Mesenchymal stem cell (in vitro differentiated cells and primary cell): ENCODE data around the gene SLC16A10.

Experiments used
- DNase-seq: peaks from one replicate; pipeline ENCODE4 v3.0.0-alpha.2; 2013
- H2AFZ ChIP-seq: one replicate; pipeline ENCODE4 v1.6.1; 2013; ENCODE audit warnings: low read depth, mild to moderate bottlenecking, control low read depth, inconsistent platforms, low read length, moderate library complexity
- H2AK5ac ChIP-seq: 2 replicates; pipeline ENCODE4 v1.6.1; 2013; ENCODE audit warnings: low read length, moderate library complexity, mild to moderate bottlenecking, inconsistent platforms; ENCODE audit not compliant: severe bottlenecking
- H2BK120ac ChIP-seq: one replicate; pipeline ENCODE4 v1.6.1; 2013; ENCODE audit warnings: low read depth, mild to moderate bottlenecking, inconsistent platforms, low read length, moderate library complexity
- H2BK12ac ChIP-seq, 2 experiments: one replicate each; pipeline ENCODE4 v1.6.1; 2013; ENCODE audit warnings: inconsistent platforms in 2 of 2, low read length in 2 of 2, mild to moderate bottlenecking in 2 of 2, moderate library complexity in 2 of 2, control low read depth in 1 of 2
- H2BK15ac ChIP-seq: one replicate; pipeline ENCODE4 v1.6.1; 2013; ENCODE audit warnings: mild to moderate bottlenecking, low read depth, inconsistent platforms; ENCODE audit not compliant: poor library complexity, severe bottlenecking
- H2BK5ac ChIP-seq: 2 replicates; pipeline ENCODE4 v1.6.1; 2013; ENCODE audit warnings: low read depth, mild to moderate bottlenecking, low read length, control low read depth, inconsistent platforms; ENCODE audit not compliant: poor library complexity, severe bottlenecking
- H3K14ac ChIP-seq, 2 experiments: one replicate each; pipeline ENCODE4 v1.6.1; 2013; ENCODE audit warnings: inconsistent platforms in 2 of 2, low read length in 2 of 2, control low read depth in 1 of 2, mild to moderate bottlenecking in 1 of 2, moderate library complexity in 1 of 2
- H3K18ac ChIP-seq, 2 experiments: one replicate each; pipeline ENCODE4 v1.6.1; 2013; ENCODE audit warnings: inconsistent platforms in 2 of 2, low read length in 2 of 2, control low read depth in 1 of 2, low read depth in 1 of 2, mild to moderate bottlenecking in 1 of 2
- H3K23ac ChIP-seq, 2 experiments: one replicate each; pipeline ENCODE4 v1.6.1; 2013; ENCODE audit warnings: inconsistent platforms in 2 of 2, low read length in 2 of 2, mild to moderate bottlenecking in 2 of 2, moderate library complexity in 2 of 2, control low read depth in 1 of 2
- H3K27ac ChIP-seq: 2 replicates; pipeline ENCODE4 v1.5.1; 2013; ENCODE audit warnings: mild to moderate bottlenecking, moderate library complexity, low read length, control low read depth, inconsistent platforms; ENCODE audit not compliant: poor library complexity, severe bottlenecking
- H3K27me3 ChIP-seq, 2 experiments: 2 replicates each; pipeline versions ENCODE4 v1.6.1 to v1.7.0; 2013; ENCODE audit warnings: low read length in 2 of 2, mild to moderate bottlenecking in 2 of 2, moderate library complexity in 2 of 2, control low read depth in 1 of 2, inconsistent platforms in 1 of 2; ENCODE audit not compliant: control insufficient read depth in 1 of 2, insufficient read depth in 1 of 2
- H3K36me3 ChIP-seq, 2 experiments: 2 replicates each; pipeline versions ENCODE4 v1.6.1 to v1.7.0; 2013; ENCODE audit warnings: low read length in 2 of 2, control low read depth in 1 of 2, inconsistent platforms in 1 of 2, low read depth in 1 of 2, mild to moderate bottlenecking in 1 of 2; ENCODE audit not compliant: insufficient read depth in 2 of 2, control insufficient read depth in 1 of 2
- H3K4ac ChIP-seq, 2 experiments: one replicate each; pipeline ENCODE4 v1.6.1; 2013; ENCODE audit warnings: inconsistent platforms in 2 of 2, low read length in 2 of 2, mild to moderate bottlenecking in 2 of 2, moderate library complexity in 2 of 2, control low read depth in 1 of 2, low read depth in 1 of 2
- H3K4me1 ChIP-seq: 2 replicates; pipeline ENCODE4 v1.6.1; 2013; ENCODE audit warnings: low read depth, low read length, control low read depth; ENCODE audit not compliant: control insufficient read depth, insufficient read depth
- H3K4me2 ChIP-seq: 2 replicates; pipeline ENCODE4 v1.6.1; 2013; ENCODE audit warnings: low read length, mild to moderate bottlenecking, inconsistent platforms; ENCODE audit not compliant: poor library complexity, severe bottlenecking
- H3K4me3 ChIP-seq, 2 experiments: 2 replicates each; pipeline versions ENCODE4 v1.5.1 to v1.7.0; 2013; ENCODE audit warnings: low read length in 2 of 2, mild to moderate bottlenecking in 2 of 2, control low read depth in 1 of 2, low read depth in 1 of 2; ENCODE audit not compliant: insufficient read depth in 1 of 2
- H3K79me1 ChIP-seq: replicated peaks from 2 replicates; pipeline ENCODE4 v1.6.1; 2013; ENCODE audit warnings: mild to moderate bottlenecking, control low read depth, low read length, inconsistent platforms; ENCODE audit not compliant: poor library complexity, severe bottlenecking
- H3K9ac ChIP-seq: 2 replicates; pipeline ENCODE4 v1.7.0; 2013; ENCODE audit warnings: mild to moderate bottlenecking, low read length, moderate library complexity
- H3K9me3 ChIP-seq: 2 replicates; pipeline ENCODE4 v1.7.0; 2013; ENCODE audit warnings: mild to moderate bottlenecking, low read length; ENCODE audit not compliant: control insufficient read depth
- H4K8ac ChIP-seq: one replicate; pipeline ENCODE4 v1.6.1; 2013; ENCODE audit warnings: inconsistent platforms, mild to moderate bottlenecking, low read length, moderate library complexity
- H4K91ac ChIP-seq: one replicate; pipeline ENCODE4 v1.6.1; 2013; ENCODE audit warnings: mild to moderate bottlenecking, low read length, inconsistent platforms
- WGBS: methylation state at CpG from one replicate; pipeline ENCODE4 v1.1.7; 2013; ENCODE audit warnings: mixed read lengths; 5-methylcytosine and 5-hydroxymethylcytosine counted together

Gene SLC16A10

DNA sequence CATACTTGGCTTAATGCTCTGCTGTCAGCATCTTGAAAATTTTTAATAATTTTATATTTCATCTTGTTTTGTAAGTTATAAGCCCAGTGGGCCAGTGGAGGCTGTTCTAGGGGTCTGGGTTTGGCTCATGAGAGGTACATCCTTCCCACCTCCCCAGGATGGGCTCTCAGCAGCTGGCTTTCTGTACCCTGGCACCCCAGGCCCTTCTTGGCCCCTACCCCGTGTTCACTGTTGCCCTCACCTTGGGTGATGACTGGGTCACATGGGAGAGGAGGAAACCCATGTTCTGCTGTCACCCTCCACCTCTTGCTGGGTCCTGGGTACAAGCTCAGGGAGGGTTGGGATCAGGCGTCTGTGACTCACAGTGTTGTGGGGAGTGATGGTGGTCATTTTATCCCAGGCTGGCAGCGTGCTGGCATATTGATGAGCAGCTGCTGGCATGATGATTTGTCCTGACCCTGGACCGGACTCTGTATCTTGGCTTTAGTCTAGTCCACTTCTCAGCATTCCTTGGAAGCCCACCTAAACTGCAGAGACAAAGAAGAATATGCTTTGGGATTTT is 34.6 kb downstream of the SLC16A10 start:
- H3K27ac ChIP-seq: no peak overlapping the region
- no peaks in the 10 kb centered on the region for H3K9me3 ChIP-seq
- H3K9ac ChIP-seq: no peak overlapping the region
- no peaks in the 10 kb centered on the region for H3K36me3 ChIP-seq
- H4K91ac ChIP-seq: no peak overlapping the region
- H3K4me2 ChIP-seq: peak overlapping the region; percentile 11
- peaks cover 1% of the 10 kb centered on the region for H3K4me1 ChIP-seq
- H2BK12ac ChIP-seq: no peak overlapping the region
- H2BK15ac ChIP-seq: no peak overlapping the region
- H3K14ac ChIP-seq: no peak overlapping the region
- no peak overlapping the region for H2BK5ac ChIP-seq
- no peak overlapping the region for H3K4me3 ChIP-seq
- no peak overlapping the region for H3K18ac ChIP-seq
- H2AFZ ChIP-seq: no peak overlapping the region
- H3K23ac ChIP-seq: no peak overlapping the region
- H3K27me3 ChIP-seq: peaks cover 0 to 7% of the 10 kb centered on the region in 2 experiments
- H3K4ac ChIP-seq: no peak overlapping the region
- no peaks in the 10 kb centered on the region for H3K79me1 ChIP-seq
- WGBS: 76% methylated on average over 3 of the region's 4 CpGs
- H4K8ac ChIP-seq: no peak overlapping the region
- no peak for DNase-seq
- H2BK120ac ChIP-seq: no peak overlapping the region
- H2AK5ac ChIP-seq: no peak overlapping the region

DNA sequence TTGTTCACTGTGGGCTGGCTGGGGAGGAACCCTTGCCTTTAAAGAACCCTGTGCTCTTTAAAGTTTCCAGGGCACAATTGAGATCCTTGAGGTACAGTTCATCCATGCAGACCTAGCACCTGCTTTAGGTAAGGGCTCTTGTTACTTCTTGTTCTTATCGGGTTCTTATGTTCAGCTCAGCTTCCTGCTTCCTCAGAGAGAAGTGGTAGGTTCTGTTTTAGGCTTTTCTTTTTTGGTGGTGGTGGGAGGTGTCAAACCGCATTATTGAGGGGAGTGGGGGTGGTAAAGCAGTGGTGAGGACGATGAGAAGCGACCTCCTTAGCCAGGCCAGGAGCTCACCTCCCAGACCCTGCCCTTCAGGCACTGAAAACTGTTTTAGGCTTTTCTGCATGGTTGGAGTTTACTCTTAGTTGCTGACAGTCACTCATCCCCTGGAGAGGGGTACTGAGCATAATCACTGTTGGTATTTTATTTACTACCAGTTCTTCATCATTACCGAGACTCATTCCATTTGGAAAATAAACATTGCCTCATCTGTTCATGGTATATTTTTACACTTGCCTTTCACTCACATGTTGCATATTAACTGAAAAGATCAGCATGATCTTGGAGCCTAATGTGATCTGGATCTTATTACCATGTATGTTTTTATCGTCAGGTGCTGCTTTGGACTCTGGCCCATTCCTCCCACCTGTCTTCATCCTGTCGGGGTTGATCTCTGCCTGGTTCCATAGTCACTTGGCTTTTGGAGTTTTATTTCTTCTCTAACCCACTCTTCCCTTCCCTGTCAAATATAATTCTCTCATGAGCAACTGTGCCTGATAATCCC is 35.4 kb downstream of the SLC16A10 start:
- Histone ChIP-seq H3K36me3 (no peaks in the 10 kb centered on the region), H3K4me2 (no peak overlapping the region), H4K91ac (no peak overlapping the region), H2BK5ac (no peak overlapping the region), H4K8ac (no peak overlapping the region), H3K79me1 (no peaks in the 10 kb centered on the region), H3K27me3 (peaks cover 0 to 14% of the 10 kb centered on the region in 2 experiments), H2BK120ac (no peak overlapping the region), H3K23ac (no peak overlapping the region), H3K4ac (no peak overlapping the region), H2BK15ac (no peak overlapping the region), H2BK12ac (no peak overlapping the region), H3K9ac (no peak overlapping the region), H2AFZ (no peak overlapping the region), H3K27ac (no peak overlapping the region), H3K4me3 (no peak overlapping the region), H3K9me3 (no peaks in the 10 kb centered on the region), H3K14ac (no peak overlapping the region), H2AK5ac (no peak overlapping the region), H3K4me1 (peaks cover 1% of the 10 kb centered on the region), H3K18ac (no peak overlapping the region)
- 86% methylated on average over 6 of the region's 7 CpGs for WGBS
- no peak for DNase-seq

DNA sequence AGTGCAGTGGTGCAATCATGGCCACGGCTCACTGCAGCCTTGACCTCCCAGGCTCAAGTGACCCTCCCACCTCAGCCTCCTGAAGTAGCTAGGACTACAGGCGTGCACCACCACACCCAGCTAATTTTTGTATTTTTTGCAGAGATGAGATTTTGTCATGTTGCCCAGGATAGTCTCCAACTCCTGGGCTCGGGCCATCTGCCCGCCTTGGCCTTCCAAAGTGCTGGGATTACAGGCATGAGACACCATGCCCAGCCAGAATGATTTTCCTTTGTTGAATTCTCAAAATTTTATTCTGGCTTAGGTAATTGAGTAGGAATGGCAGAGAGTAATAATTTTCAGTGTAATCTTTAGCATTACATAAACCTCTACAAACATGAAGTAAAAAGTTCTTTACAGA is 37.1 kb downstream of the SLC16A10 start:
- no peak for DNase-seq
- Histone ChIP-seq H3K9ac (no peak overlapping the region), H3K4me1 (peaks cover 3% of the 10 kb centered on the region), H4K91ac (no peak overlapping the region), H3K79me1 (no peaks in the 10 kb centered on the region), H2BK12ac (no peak overlapping the region), H2AK5ac (no peak overlapping the region), H2BK5ac (no peak overlapping the region), H3K14ac (no peak overlapping the region), H3K9me3 (no peaks in the 10 kb centered on the region), H2AFZ (no peak overlapping the region), H3K36me3 (no peaks in the 10 kb centered on the region), H3K4me3 (no peak overlapping the region), H3K4me2 (no peak overlapping the region), H3K4ac (no peak overlapping the region), H3K18ac (no peak overlapping the region), H3K27ac (no peak overlapping the region), H3K23ac (no peak overlapping the region), H4K8ac (no peak overlapping the region), H2BK15ac (no peak overlapping the region), H3K27me3 (peaks cover 0 to 14% of the 10 kb centered on the region in 2 experiments), H2BK120ac (no peak overlapping the region)
- WGBS: 78% methylated on average over 4 of the region's 4 CpGs

DNA sequence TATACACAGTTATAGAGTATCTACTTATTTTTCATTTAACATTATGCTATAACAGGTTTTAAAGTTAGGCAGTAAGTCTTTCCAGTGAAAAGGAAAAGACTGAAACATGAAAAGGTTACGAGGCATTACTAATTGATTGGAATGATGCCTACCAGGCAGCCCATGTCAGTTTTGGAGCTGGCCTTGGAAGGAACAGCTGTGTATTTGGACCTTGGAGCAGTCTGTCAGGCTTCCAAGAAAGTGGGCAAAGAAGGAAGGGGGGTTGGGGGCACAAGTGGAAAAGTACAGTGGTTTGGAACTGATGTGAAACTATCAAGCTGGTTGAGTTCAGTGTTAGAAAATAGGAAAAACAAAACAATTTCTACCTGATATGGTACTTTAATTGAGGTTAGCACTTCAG is 41.7 kb downstream of the SLC16A10 start:
- H3K23ac ChIP-seq: no peak overlapping the region
- H4K91ac ChIP-seq: no peak overlapping the region
- peaks cover 0 to 15% of the 10 kb centered on the region in 2 experiments for H3K27me3 ChIP-seq
- H3K4me1 ChIP-seq: peaks cover 1% of the 10 kb centered on the region
- no peak overlapping the region for H3K4me3 ChIP-seq
- H3K36me3 ChIP-seq: no peaks in the 10 kb centered on the region
- no peak overlapping the region for H3K4me2 ChIP-seq
- no peak overlapping the region for H2AK5ac ChIP-seq
- H3K18ac ChIP-seq: no peak overlapping the region
- no peak overlapping the region for H3K4ac ChIP-seq
- 80% methylated on average over 1 of the region's 1 CpG for WGBS
- no peak overlapping the region for H3K9ac ChIP-seq
- no peak overlapping the region for H2BK15ac ChIP-seq
- H2BK12ac ChIP-seq: no peak overlapping the region
- H3K14ac ChIP-seq: no peak overlapping the region
- H3K9me3 ChIP-seq: no peaks in the 10 kb centered on the region
- DNase-seq: no peak
- no peak overlapping the region for H2BK5ac ChIP-seq
- no peak overlapping the region for H2BK120ac ChIP-seq
- H3K79me1 ChIP-seq: no peaks in the 10 kb centered on the region
- H4K8ac ChIP-seq: no peak overlapping the region
- H2AFZ ChIP-seq: no peak overlapping the region
- H3K27ac ChIP-seq: no peak overlapping the region
